ENCODE results near the gene SCRT2.

SCRT2 gene

GRCh38 chr20:646868-647233 is 28.8 kb downstream of the SCRT2 start:
- DNase-seq (ENCODE audit: extremely low spot score): no peak
- no peak for TF ChIP-seq ELF4 (IDR thresholded peaks at IDR 0.05)
- TF ChIP-seq ARNT (IDR thresholded peaks at IDR 0.05): no peak
- TF ChIP-seq SP1 (IDR thresholded peaks at IDR 0.05): no peak
- no peak for TF ChIP-seq BHLHE40 (IDR thresholded peaks at IDR 0.05; ENCODE audit: borderline replicate concordance)
- no peak for TF ChIP-seq FOXK2 (IDR thresholded peaks at IDR 0.05)
- TF ChIP-seq NFRKB (IDR thresholded peaks at IDR 0.05): no peak
- no peak for TF ChIP-seq SUZ12 (IDR thresholded peaks at IDR 0.05)
- TF ChIP-seq L3MBTL2 (conservative IDR thresholded peaks at IDR 0.05): no peak
- no peak for TF ChIP-seq CTBP1 (IDR thresholded peaks at IDR 0.05; ENCODE audit: borderline replicate concordance)
- no peak for TF ChIP-seq FOXM1 (IDR thresholded peaks at IDR 0.05; ENCODE audit: borderline replicate concordance)
- TF ChIP-seq HDGF (IDR thresholded peaks at IDR 0.05; ENCODE audit: borderline replicate concordance): no peak
- TF ChIP-seq LEF1 (IDR thresholded peaks at IDR 0.05; ENCODE audit: borderline replicate concordance): no peak
- TF ChIP-seq ZNF384 (IDR thresholded peaks at IDR 0.05): no peak
- no peak for TF ChIP-seq FOXA1 (IDR thresholded peaks at IDR 0.05)
- no peak for TF ChIP-seq TARDBP (IDR thresholded peaks at IDR 0.05)
- no peak for TF ChIP-seq PKNOX1 (IDR thresholded peaks at IDR 0.05)
- POLR2A ChIA-PET: no interaction called here
- CTCF ChIA-PET: interaction anchor here (1.9 kb wide), 1 partner anchor 86 kb away, joined by 16 read pairs; no protein-coding TSS in a partner anchor

- CTCF ChIA-PET: interaction anchor here (0.6 to 1.9 kb wide), 15 partner anchors 10 to 507 kb away, joined by 3 to 21 read pairs (median 4); no protein-coding TSS in a partner anchor
- TF ChIP-seq FOXK2 (IDR thresholded peaks at IDR 0.05): no peak
- no peak for TF ChIP-seq TARDBP (IDR thresholded peaks at IDR 0.05)
- no peak for TF ChIP-seq L3MBTL2 (conservative IDR thresholded peaks at IDR 0.05)
- no peak for TF ChIP-seq SUZ12 (IDR thresholded peaks at IDR 0.05)
- no peak for TF ChIP-seq BHLHE40 (IDR thresholded peaks at IDR 0.05; ENCODE audit: borderline replicate concordance)
- no peak for TF ChIP-seq FOXA1 (IDR thresholded peaks at IDR 0.05)
- no peak for TF ChIP-seq NFRKB (IDR thresholded peaks at IDR 0.05)
- TF ChIP-seq LEF1 (IDR thresholded peaks at IDR 0.05; ENCODE audit: borderline replicate concordance): no peak
- TF ChIP-seq ELF4 (IDR thresholded peaks at IDR 0.05): no peak
- TF ChIP-seq CTBP1 (IDR thresholded peaks at IDR 0.05; ENCODE audit: borderline replicate concordance): no peak
- TF ChIP-seq FOXM1 (IDR thresholded peaks at IDR 0.05; ENCODE audit: borderline replicate concordance): no peak
- TF ChIP-seq HDGF (IDR thresholded peaks at IDR 0.05; ENCODE audit: borderline replicate concordance): no peak
- no peak for TF ChIP-seq SP1 (IDR thresholded peaks at IDR 0.05)
- TF ChIP-seq ZNF384 (IDR thresholded peaks at IDR 0.05): no peak
- no peak for TF ChIP-seq PKNOX1 (IDR thresholded peaks at IDR 0.05)
- TF ChIP-seq ARNT (IDR thresholded peaks at IDR 0.05): no peak
- DNase-seq (ENCODE audit: extremely low spot score): no peak
- POLR2A ChIA-PET: interaction anchor here (1.1 kb wide), 1 partner anchor 22 kb away, joined by 3 read pairs; no protein-coding TSS in a partner anchor
Measured at GRCh38 chr20:646107-646867, 29.3 kb downstream of the SCRT2 start.

GRCh38 chr20:645318-646106 is 30.1 kb downstream of the SCRT2 start:
- TF ChIP-seq TARDBP (IDR thresholded peaks at IDR 0.05) (no peak), ELF4 (IDR thresholded peaks at IDR 0.05) (0 out of 2 replicates have a peak, but pooled peaks have one; percentile 24)
- ChIA-PET POLR2A (interaction anchor here (1.1 kb wide), 1 partner anchor 23 kb away, joined by 3 read pairs; no protein-coding TSS in a partner anchor), CTCF (interaction anchor here (0.6 to 1.9 kb wide), 23 partner anchors 9 to 508 kb away, joined by 3 to 21 read pairs (median 4); no protein-coding TSS in a partner anchor)
- peak; percentile 84 for DNase-seq (ENCODE audit: extremely low spot score)

GRCh38 chr20:644692-645317 is 30.8 kb downstream of the SCRT2 start:
- POLR2A ChIA-PET: interaction anchor here (1.1 kb wide), 1 partner anchor 24 kb away, joined by 3 read pairs; no protein-coding TSS in a partner anchor
- DNase-seq (ENCODE audit: extremely low spot score): no peak
- CTCF ChIA-PET: interaction anchor here (0.6 to 1.9 kb wide), 19 partner anchors 9 to 96 kb away, joined by 3 to 21 read pairs (median 4); no protein-coding TSS in a partner anchor
- TF ChIP-seq ZNF384 (IDR thresholded peaks at IDR 0.05): no peak
- TF ChIP-seq SUZ12 (IDR thresholded peaks at IDR 0.05): no peak
- no peak for TF ChIP-seq CTBP1 (IDR thresholded peaks at IDR 0.05; ENCODE audit: borderline replicate concordance)
- no peak for TF ChIP-seq L3MBTL2 (conservative IDR thresholded peaks at IDR 0.05)
- no peak for TF ChIP-seq ELF4 (IDR thresholded peaks at IDR 0.05)
- no peak for TF ChIP-seq HDGF (IDR thresholded peaks at IDR 0.05; ENCODE audit: borderline replicate concordance)
- TF ChIP-seq FOXM1 (IDR thresholded peaks at IDR 0.05; ENCODE audit: borderline replicate concordance): no peak
- no peak for TF ChIP-seq SP1 (IDR thresholded peaks at IDR 0.05)
- no peak for TF ChIP-seq BHLHE40 (IDR thresholded peaks at IDR 0.05; ENCODE audit: borderline replicate concordance)
- TF ChIP-seq LEF1 (IDR thresholded peaks at IDR 0.05; ENCODE audit: borderline replicate concordance): no peak
- TF ChIP-seq PKNOX1 (IDR thresholded peaks at IDR 0.05): no peak
- no peak for TF ChIP-seq FOXK2 (IDR thresholded peaks at IDR 0.05)
- TF ChIP-seq FOXA1 (IDR thresholded peaks at IDR 0.05): no peak
- TF ChIP-seq TARDBP (IDR thresholded peaks at IDR 0.05): no peak
- no peak for TF ChIP-seq NFRKB (IDR thresholded peaks at IDR 0.05)
